CD4-positive, CD25-positive, alpha-beta regulatory T cell (primary cell): ENCODE results near the gene ZSCAN18. TPM values are rescaled to one million over a fixed set of nuclear protein-coding genes. Genes with fewer than 3 reads are reported as not detected.

Source experiments
- ATAC-seq, 2 donors: fragments of 150-1000 bp; cut with Tn5 transposase; one replicate each; pipeline ENCODE4 v1.10.0; 2021; ENCODE audit warnings: low read depth in 2 of 2, moderate number of reproducible peaks in 2 of 2, moderate library complexity in 1 of 2
- DNase-seq, 3 donors: peaks; one replicate each; pipeline versions ENCODE4 v3.0.0 to v3.0.0-alpha.2; 2012 to 2022; ENCODE audit warnings: mixed read lengths in 1 of 3
- H3K27ac ChIP-seq: one replicate; pipeline ENCODE4 v1.7.0; 2013; ENCODE audit warnings: mild to moderate bottlenecking, low read length; ENCODE audit not compliant: insufficient read depth, poor library complexity, severe bottlenecking
- H3K27me3 ChIP-seq: one replicate; pipeline ENCODE4 v1.7.0; 2013; ENCODE audit warnings: low read length; ENCODE audit not compliant: control insufficient read depth, insufficient read depth
- H3K36me3 ChIP-seq: one replicate; pipeline ENCODE4 v1.7.0; 2013; ENCODE audit warnings: mild to moderate bottlenecking, low read length, moderate library complexity; ENCODE audit not compliant: control insufficient read depth, insufficient read depth
- H3K4me1 ChIP-seq: 2 replicates; pipeline ENCODE4 v1.7.0; 2013; ENCODE audit warnings: mild to moderate bottlenecking, low read length; ENCODE audit not compliant: insufficient read depth, control insufficient read depth, poor library complexity, severe bottlenecking
- H3K4me3 ChIP-seq: one replicate; pipeline ENCODE4 v1.7.0; 2013; ENCODE audit warnings: low read depth, mild to moderate bottlenecking, low read length, moderate library complexity
- H3K9me3 ChIP-seq, 2 experiments: 1 replicate in 1 of 2; 2 replicates in 1 of 2; pipeline ENCODE4 v1.7.0; 2013; ENCODE audit warnings: low read length in 2 of 2, mild to moderate bottlenecking in 1 of 2, moderate library complexity in 1 of 2; ENCODE audit not compliant: control insufficient read depth in 2 of 2
- H3K27ac Mint-ChIP-seq, 3 donors: one replicate each; pipeline ENCODE4 v1.8.0; 2020 to 2022; ENCODE audit warnings: mild to moderate bottlenecking in 3 of 3, mixed read lengths in 3 of 3, moderate library complexity in 2 of 3
- H3K27me3 Mint-ChIP-seq: one replicate; pipeline ENCODE4 v1.8.0; 2022; ENCODE audit warnings: mild to moderate bottlenecking, mixed read lengths
- H3K36me3 Mint-ChIP-seq: one replicate; pipeline ENCODE4 v1.8.0; 2020; ENCODE audit warnings: mixed read lengths
- H3K4me1 Mint-ChIP-seq, 4 donors: one replicate each; pipeline ENCODE4 v1.8.0; 2020 to 2022; ENCODE audit warnings: mixed read lengths in 4 of 4, mild to moderate bottlenecking in 1 of 4
- H3K4me3 Mint-ChIP-seq, 4 donors: one replicate each; pipeline ENCODE4 v1.8.0; 2020 to 2022; ENCODE audit warnings: mild to moderate bottlenecking in 4 of 4, mixed read lengths in 4 of 4, moderate library complexity in 3 of 4
- H3K9me3 Mint-ChIP-seq, 7 donors: one replicate each; pipeline ENCODE4 v1.8.0; 2020 to 2022; ENCODE audit warnings: mixed read lengths in 7 of 7, mild to moderate bottlenecking in 3 of 7, moderate library complexity in 2 of 7
- polyA plus RNA-seq, 4 donors: library from polyadenylated mRNA; unstranded; fragments of 300-500 nt; fragmentation: Illumina TruSeq; gene quantifications; one replicate each; pipeline ENCODE4 v1.2.3, GENCODE V29; 2021
- total RNA-seq: library from RNA; stranded (reverse); gene quantifications from one replicate; pipeline ENCODE4 v1.2.3, GENCODE V29; 2022

ZSCAN18 gene
- total and polyA plus RNA-seq, 5 donors from 2014 or later, result 3.9 to 17.7 (median 13.4) TPM

DNA sequence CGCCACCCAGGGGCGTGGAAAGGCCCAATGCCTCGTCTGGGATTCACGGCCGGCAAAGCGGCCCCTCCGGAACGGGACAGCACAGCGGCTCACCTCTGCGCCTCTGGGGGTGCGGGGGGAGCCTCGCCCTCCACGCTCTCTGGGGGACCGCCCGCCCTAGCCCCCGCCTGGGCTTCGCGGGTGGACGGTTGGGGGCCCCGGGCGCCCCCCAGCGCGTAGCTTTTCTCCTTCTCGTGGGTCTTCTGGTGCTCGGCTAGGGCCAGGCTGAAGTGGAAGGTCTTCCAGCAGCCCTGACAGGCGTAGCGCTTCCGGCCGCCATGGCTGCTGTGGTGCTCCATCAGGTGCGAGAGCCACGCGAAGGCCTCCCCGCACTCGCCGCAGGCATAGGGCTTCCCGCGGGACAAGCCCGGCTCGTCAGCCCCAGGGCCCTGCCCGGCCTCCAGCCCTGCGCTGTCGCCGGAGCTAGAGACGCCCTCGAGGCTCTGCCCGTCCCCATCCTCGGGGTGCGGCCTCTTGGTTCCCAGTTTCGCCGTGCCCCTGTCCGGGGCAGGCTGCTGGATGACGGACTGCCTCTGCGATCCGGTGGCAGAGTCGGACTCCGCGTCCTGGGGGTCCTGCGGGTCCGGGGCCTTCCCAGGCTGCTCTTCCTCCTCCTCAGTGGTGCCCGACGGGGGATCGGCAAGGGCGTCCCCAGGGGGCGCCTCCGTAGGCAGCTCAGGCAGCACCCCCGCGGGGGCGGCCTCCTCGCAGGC, 13.3 kb downstream of the ZSCAN18 start:
- Mint-ChIP-seq H3K4me3 (no peak overlapping the region), H3K36me3 (peaks cover 4% of the 10 kb centered on the region), H3K9me3 (peaks cover 0 to 47% (median 11%) of the 10 kb centered on the region in 7 donors), H3K27ac (no peak overlapping the region), H3K4me1 (no peaks in the 10 kb centered on the region), H3K27me3 (no peaks in the 10 kb centered on the region)
- Histone ChIP-seq H3K36me3 (no peaks in the 10 kb centered on the region), H3K4me1 (no peaks in the 10 kb centered on the region), H3K27me3 (no peaks in the 10 kb centered on the region), H3K9me3 (peaks cover 25 to 83% of the 10 kb centered on the region in 2 experiments), H3K4me3 (no peak overlapping the region), H3K27ac (no peak overlapping the region)
- no peak for DNase-seq
- ATAC-seq, result no peak

DNA sequence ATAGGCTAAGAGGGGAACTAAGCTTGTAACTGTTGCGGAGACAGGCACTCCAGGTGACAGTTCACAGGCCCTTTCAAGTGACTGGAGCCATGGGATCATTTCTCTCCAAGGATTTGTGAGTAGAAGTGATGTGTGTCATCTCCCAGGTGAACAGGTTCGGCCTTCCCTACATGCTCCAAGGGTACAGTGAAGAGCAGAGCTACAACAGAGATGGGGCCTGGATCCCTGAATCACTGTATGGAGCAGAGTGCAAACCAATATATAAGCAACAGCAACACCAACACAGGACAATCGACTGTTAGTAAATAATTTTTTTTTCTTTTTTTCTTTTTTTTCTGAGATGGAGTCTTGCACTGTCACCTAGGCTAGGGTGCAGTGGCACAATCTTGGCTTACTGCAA, 15.0 kb downstream of the ZSCAN18 start:
- ATAC-seq (no peak), DNase-seq (peak in 1 of 3 donors; percentile 2)
- Mint-ChIP-seq H3K36me3 (peaks cover 4% of the 10 kb centered on the region), H3K27me3 (no peaks in the 10 kb centered on the region), H3K4me1 (no peaks in the 10 kb centered on the region), H3K4me3 (no peak overlapping the region), H3K27ac (no peak overlapping the region), H3K9me3 (peaks cover 0 to 48% (median 11%) of the 10 kb centered on the region in 7 donors)
- H3K27me3 ChIP-seq, result no peaks in the 10 kb centered on the region
- H3K9me3 ChIP-seq, result peaks cover 25 to 89% of the 10 kb centered on the region in 2 experiments
- no peaks in the 10 kb centered on the region for H3K36me3 ChIP-seq
- no peak overlapping the region for H3K27ac ChIP-seq
- no peak overlapping the region for H3K4me3 ChIP-seq
- H3K4me1 ChIP-seq, result no peaks in the 10 kb centered on the region

DNA sequence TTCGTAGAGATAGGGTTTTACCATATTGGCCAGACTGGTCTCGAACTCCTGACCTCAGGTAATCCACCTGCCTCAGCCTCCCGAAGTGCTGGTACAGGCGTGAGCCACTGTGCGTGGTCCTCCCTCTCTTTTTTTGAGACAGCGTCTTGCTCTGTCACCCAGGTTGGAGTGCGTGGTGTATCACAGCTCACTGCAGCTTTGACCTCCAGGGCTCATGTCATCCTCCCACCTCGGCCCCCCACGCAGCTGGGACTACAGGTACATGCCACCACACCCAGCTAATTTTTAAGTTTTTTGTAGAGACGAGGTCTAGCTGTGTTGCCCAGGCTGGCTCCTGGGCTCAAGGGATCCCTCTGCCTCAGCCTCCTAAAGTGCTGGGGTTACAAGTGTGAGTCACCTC, 18.2 kb downstream of the ZSCAN18 start:
- no peak for DNase-seq
- Histone ChIP-seq H3K4me1 (no peaks in the 10 kb centered on the region), H3K27ac (no peak overlapping the region), H3K27me3 (no peaks in the 10 kb centered on the region), H3K4me3 (no peak overlapping the region), H3K9me3 (peaks cover 31 to 79% of the 10 kb centered on the region in 2 experiments), H3K36me3 (no peaks in the 10 kb centered on the region)
- Mint-ChIP-seq H3K27ac (no peak overlapping the region), H3K4me3 (no peak overlapping the region), H3K27me3 (no peaks in the 10 kb centered on the region), H3K4me1 (no peaks in the 10 kb centered on the region), H3K9me3 (peaks cover 1 to 64% (median 18%) of the 10 kb centered on the region in 7 donors), H3K36me3 (peaks cover 7% of the 10 kb centered on the region)
- ATAC-seq, result no peak

DNA sequence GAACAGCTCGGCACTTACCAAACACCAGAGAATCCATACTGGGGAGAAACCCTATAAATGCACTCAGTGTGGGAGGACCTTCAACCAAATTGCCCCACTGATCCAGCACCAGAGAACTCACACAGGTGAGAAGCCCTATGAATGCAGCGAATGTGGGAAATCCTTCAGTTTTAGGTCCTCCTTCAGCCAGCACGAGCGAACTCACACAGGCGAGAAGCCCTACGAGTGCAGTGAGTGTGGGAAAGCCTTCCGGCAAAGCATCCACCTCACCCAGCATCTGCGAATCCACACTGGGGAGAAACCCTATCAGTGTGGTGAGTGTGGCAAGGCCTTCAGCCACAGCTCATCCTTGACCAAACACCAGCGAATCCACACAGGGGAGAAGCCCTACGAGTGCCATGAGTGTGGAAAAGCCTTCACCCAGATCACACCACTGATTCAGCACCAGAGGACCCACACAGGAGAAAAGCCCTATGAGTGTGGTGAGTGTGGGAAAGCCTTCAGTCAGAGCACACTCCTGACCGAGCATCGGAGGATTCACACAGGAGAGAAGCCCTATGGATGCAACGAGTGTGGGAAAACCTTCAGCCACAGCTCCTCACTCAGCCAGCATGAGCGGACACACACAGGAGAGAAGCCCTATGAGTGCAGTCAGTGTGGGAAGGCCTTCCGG, 30.7 kb downstream of the ZSCAN18 start:
- Mint-ChIP-seq H3K4me3 (no peak overlapping the region), H3K27ac (no peak overlapping the region), H3K36me3 (peaks cover 27% of the 10 kb centered on the region), H3K4me1 (no peaks in the 10 kb centered on the region), H3K9me3 (peaks cover 0 to 79% (median 39%) of the 10 kb centered on the region in 7 donors), H3K27me3 (no peaks in the 10 kb centered on the region)
- Histone ChIP-seq H3K4me1 (no peaks in the 10 kb centered on the region), H3K27ac (no peak overlapping the region), H3K4me3 (no peak overlapping the region), H3K27me3 (no peaks in the 10 kb centered on the region), H3K9me3 (peaks cover 50 to 98% of the 10 kb centered on the region in 2 experiments), H3K36me3 (peaks cover 2% of the 10 kb centered on the region)
- no peak for ATAC-seq
- DNase-seq, result no peak

DNA sequence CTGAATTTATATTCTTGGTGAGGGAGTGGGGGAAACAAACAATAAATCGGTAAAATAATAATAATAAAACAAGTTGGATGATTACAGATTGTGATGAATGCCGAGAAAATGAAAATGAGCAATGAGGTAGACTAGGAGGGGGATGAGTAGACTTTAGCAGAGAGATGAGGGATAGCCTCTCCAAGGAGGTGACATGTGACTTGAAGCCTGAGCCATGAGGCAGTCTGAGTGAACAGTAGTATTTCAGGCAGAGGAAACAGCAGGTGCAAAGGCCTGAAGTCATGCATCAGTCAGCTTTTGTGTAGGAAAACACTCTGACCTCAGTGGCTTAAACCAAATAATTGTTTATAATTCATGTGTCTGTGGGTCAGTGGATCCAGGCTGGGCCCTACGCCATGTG, 34.3 kb downstream of the ZSCAN18 start:
- DNase-seq (no peak), ATAC-seq (no peak)
- Mint-ChIP-seq H3K36me3 (peaks cover 25% of the 10 kb centered on the region), H3K27ac (peak overlapping the region in 1 of 3 donors; percentile 5), H3K9me3 (peaks cover 0 to 69% (median 38%) of the 10 kb centered on the region in 7 donors), H3K4me1 (peaks cover 0 to 8% (median 0%) of the 10 kb centered on the region in 4 donors), H3K27me3 (peaks cover 4% of the 10 kb centered on the region), H3K4me3 (no peak overlapping the region)
- peaks cover 4% of the 10 kb centered on the region for H3K4me1 ChIP-seq
- H3K27me3 ChIP-seq, result no peaks in the 10 kb centered on the region
- H3K9me3 ChIP-seq, result peaks cover 38 to 77% of the 10 kb centered on the region in 2 experiments
- H3K4me3 ChIP-seq, result no peak overlapping the region
- peaks cover 2% of the 10 kb centered on the region for H3K36me3 ChIP-seq
- no peak overlapping the region for H3K27ac ChIP-seq

DNA sequence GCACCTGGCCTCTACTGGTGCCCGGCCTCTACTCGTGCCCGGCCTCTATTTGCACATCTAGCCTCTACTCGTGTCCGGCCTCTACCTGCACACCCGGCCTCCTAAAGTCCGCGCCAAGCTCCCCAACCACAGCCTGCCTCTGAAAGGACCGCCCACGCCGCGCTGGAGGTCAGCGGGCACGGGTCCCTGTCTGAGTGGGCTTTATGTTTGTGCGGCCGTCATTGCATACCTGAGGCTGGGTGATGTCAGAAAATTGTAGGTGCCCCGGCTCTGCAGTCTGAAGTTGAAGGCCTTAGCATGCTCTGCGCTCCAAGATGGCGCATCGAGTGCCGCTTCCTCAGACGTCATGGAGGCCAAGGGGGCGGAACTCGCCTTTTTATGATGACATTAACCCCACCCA, 37.8 kb downstream of the ZSCAN18 start:
- H3K36me3 ChIP-seq, result peaks cover 2% of the 10 kb centered on the region
- peaks cover 4% of the 10 kb centered on the region for H3K4me1 ChIP-seq
- H3K9me3 ChIP-seq, result peaks cover 10 to 66% of the 10 kb centered on the region in 2 experiments
- no peaks in the 10 kb centered on the region for H3K27me3 ChIP-seq
- Mint-ChIP-seq H3K36me3 (peaks cover 17% of the 10 kb centered on the region), H3K4me1 (peaks cover 0 to 17% (median 2%) of the 10 kb centered on the region in 4 donors), H3K27ac (peak overlapping the region in 2 of 3 donors; percentile 56 to 67), H3K4me3 (peak overlapping the region in 2 of 4 donors; percentile 50 to 91), H3K9me3 (peaks cover 0 to 57% (median 22%) of the 10 kb centered on the region in 7 donors), H3K27me3 (peaks cover 4% of the 10 kb centered on the region)
- no peak for DNase-seq
- ATAC-seq, result no peak
- no peak overlapping the region for H3K4me3 ChIP-seq
- H3K27ac ChIP-seq, result no peak overlapping the region

DNA sequence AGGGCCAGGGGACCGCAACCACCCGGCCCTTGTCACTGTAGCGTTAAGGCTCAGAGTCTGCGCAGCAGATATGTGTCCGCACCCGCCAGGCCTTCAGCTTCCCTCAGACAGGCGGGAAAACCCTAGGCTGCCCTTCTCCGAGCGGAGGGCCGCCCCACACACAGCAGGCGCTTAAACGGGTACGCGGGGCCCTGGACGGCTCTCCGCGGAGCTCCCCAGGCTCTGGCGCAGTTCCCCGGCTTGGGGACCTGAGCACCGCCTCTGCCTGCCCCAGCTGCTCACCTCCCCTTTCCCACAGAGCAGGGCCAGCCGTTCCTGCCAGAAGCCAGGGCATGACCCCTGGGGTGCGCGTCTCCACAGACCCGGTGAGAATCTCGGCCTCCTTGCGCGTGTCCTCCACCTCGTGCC, 38.4 kb downstream of the ZSCAN18 start:
- H3K9me3 Mint-ChIP-seq, result peaks cover 0 to 56% (median 22%) of the 10 kb centered on the region in 7 donors
- no peak for ATAC-seq
- DNase-seq, result peak in 1 of 3 donors; percentile 0
- H3K9me3 ChIP-seq, result peaks cover 10 to 63% of the 10 kb centered on the region in 2 experiments
- peak overlapping the region in 1 of 3 donors; percentile 56 for H3K27ac Mint-ChIP-seq
- peak overlapping the region in 2 of 4 donors; percentile 84 to 91 for H3K4me3 Mint-ChIP-seq
- no peaks in the 10 kb centered on the region for H3K27me3 ChIP-seq
- H3K4me1 Mint-ChIP-seq, result peaks cover 0 to 19% (median 2%) of the 10 kb centered on the region in 4 donors
- H3K36me3 Mint-ChIP-seq, result peaks cover 13% of the 10 kb centered on the region
- H3K27ac ChIP-seq, result no peak overlapping the region
- peaks cover 4% of the 10 kb centered on the region for H3K27me3 Mint-ChIP-seq
- no peak overlapping the region for H3K4me3 ChIP-seq
- H3K36me3 ChIP-seq, result peaks cover 2% of the 10 kb centered on the region
- peaks cover 4% of the 10 kb centered on the region for H3K4me1 ChIP-seq
